ENCODE results near the gene TTC23. TPM values are rescaled to one million over a fixed set of nuclear protein-coding genes. Genes with fewer than 3 reads are reported as not detected.

The TTC23 gene
- total RNA-seq, 4 donors from 2014 or later = 19.9 to 45.3 (median 34.0) TPM

DNA sequence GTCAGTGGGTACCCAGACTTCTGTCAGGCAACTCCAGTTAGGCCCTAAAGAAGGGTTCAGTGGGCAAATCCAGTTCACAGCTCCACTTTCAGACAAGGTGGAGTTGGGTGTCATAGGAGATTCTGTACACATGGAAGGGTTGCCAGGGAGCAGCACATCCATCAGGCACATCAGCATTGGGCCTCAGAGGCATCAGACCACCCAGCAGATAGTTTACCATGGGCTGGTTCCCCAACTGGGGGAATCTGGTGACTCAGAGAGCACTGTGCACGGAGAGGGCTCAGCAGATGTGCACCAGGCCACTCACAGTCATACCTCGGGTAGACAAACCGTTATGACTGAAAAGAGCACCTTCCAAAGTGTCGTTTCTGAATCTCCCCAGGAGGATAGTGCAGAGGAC is 117.3 kb downstream of the TTC23 start:
- no peak for DNase-seq
- TF ChIP-seq, protein P1, sequence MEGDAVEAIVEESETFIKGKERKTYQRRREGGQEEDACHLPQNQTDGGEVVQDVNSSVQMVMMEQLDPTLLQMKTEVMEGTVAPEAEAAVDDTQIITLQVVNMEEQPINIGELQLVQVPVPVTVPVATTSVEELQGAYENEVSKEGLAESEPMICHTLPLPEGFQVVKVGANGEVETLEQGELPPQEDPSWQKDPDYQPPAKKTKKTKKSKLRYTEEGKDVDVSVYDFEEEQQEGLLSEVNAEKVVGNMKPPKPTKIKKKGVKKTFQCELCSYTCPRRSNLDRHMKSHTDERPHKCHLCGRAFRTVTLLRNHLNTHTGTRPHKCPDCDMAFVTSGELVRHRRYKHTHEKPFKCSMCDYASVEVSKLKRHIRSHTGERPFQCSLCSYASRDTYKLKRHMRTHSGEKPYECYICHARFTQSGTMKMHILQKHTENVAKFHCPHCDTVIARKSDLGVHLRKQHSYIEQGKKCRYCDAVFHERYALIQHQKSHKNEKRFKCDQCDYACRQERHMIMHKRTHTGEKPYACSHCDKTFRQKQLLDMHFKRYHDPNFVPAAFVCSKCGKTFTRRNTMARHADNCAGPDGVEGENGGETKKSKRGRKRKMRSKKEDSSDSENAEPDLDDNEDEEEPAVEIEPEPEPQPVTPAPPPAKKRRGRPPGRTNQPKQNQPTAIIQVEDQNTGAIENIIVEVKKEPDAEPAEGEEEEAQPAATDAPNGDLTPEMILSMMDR (IDR thresholded peaks at IDR 0.05) = no peak
- TF ChIP-seq POLR2A (IDR thresholded peaks at IDR 0.05) = no peak
- no peaks in the 10 kb centered on the region for H3K9me3 ChIP-seq
- H3K27ac ChIP-seq = no peak overlapping the region
- H3K4me3 ChIP-seq (replicated peaks in 1 of 3) = no peak overlapping the region
- H3K27me3 ChIP-seq = no peaks in the 10 kb centered on the region
- peaks cover 8 to 11% of the 10 kb centered on the region in 2 donors for H3K4me1 ChIP-seq
- intact Hi-C loops (cut with DNase I) = no loop called here
- whole genome bisulfite sequencing, 2 donors = 88 to 96% methylated on average over 4 of the region's 4 CpGs
- peaks cover 0 to 5% of the 10 kb centered on the region in 2 donors for H3K36me3 ChIP-seq

DNA sequence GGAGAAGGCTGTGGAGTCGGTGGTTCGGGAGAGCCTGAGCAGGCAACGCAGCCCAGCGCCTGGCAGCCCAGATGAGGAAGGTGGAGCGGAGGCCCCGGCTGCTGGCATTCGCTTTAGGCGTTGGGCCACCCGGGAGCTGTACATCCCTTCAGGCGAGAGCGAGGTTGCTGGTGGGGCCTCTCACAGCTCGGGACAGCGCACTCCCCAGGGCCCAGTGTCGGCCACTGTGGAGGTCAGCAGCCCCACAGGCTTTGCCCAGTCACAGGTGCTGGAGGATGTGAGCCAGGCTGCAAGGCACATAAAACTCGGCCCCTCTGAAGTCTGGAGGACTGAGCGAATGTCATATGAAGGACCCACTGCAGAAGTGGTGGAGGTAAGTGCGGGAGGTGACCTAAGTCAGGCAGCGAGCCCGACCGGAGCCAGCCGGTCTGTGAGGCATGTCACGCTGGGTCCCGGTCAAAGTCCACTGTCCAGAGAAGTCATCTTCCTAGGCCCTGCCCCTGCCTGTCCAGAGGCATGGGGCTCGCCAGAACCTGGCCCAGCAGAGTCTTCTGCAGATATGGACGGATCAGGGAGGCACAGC is 117.8 kb downstream of the TTC23 start:
- peaks cover 0 to 5% of the 10 kb centered on the region in 2 donors for H3K36me3 ChIP-seq

DNA sequence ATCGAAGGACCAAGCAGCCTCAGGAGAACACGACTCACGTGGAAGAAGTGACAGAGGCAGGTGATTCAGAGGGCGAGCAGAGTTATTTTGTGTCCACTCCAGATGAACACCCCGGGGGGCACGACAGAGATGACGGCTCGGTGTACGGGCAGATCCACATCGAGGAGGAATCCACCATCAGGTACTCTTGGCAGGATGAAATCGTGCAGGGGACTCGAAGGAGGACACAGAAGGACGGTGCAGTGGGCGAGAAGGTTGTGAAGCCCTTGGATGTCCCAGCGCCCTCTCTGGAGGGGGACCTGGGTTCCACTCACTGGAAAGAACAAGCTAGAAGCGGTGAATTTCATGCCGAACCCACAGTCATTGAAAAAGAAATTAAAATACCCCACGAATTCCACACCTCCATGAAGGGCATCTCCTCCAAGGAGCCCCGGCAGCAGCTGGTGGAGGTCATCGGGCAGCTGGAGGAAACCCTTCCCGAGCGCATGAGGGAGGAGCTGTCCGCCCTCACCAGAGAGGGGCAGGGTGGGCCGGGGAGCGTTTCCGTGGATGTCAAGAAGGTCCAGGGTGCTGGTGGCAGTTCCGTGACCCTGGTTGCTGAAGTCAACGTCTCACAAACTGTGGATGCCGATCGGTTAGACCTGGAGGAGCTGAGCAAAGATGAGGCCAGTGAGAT is 118.5 kb downstream of the TTC23 start:
- Histone ChIP-seq H3K4me3 (replicated peaks in 1 of 3) (no peak overlapping the region), H3K27me3 (no peaks in the 10 kb centered on the region), H3K4me1 (peaks cover 8 to 15% of the 10 kb centered on the region in 2 donors), H3K27ac (no peak overlapping the region), H3K36me3 (peaks cover 0 to 5% of the 10 kb centered on the region in 2 donors), H3K9me3 (no peaks in the 10 kb centered on the region)
- DNase-seq = no peak
- intact Hi-C loops (cut with DNase I) = no loop called here
- WGBS, 2 donors = 90 to 92% methylated on average over 30 of the region's 30 CpGs
- TF ChIP-seq, protein P1 (IDR thresholded peaks at IDR 0.05) = no peak
- no peak for TF ChIP-seq POLR2A (IDR thresholded peaks at IDR 0.05)

More for the DNA sequence above, 117.8 kb downstream of the TTC23 start:
- DNase-seq = no peak
- no peak for TF ChIP-seq POLR2A (IDR thresholded peaks at IDR 0.05)
- TF ChIP-seq, protein P1 (IDR thresholded peaks at IDR 0.05) = no peak
- Histone ChIP-seq H3K4me1 (peaks cover 8 to 11% of the 10 kb centered on the region in 2 donors), H3K4me3 (replicated peaks in 1 of 3) (no peak overlapping the region), H3K27me3 (no peaks in the 10 kb centered on the region), H3K9me3 (no peaks in the 10 kb centered on the region), H3K27ac (no peak overlapping the region)
- WGBS, 2 donors = 92 to 96% methylated on average over 13 to 17 of the region's 25 CpGs
- intact Hi-C loops (cut with DNase I) = no loop called here

DNA sequence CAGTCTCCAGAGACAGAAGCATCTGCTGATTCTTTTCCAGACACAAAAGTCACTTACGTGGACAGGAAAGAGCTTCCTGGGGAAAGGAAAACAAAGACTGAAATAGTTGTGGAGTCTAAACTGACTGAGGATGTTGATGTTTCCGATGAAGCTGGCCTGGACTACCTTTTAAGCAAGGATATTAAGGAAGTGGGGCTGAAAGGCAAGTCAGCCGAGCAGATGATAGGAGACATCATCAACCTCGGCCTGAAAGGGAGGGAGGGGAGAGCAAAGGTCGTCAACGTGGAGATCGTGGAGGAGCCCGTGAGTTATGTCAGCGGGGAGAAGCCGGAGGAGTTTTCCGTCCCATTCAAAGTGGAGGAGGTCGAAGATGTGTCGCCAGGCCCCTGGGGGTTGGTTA is 119.1 kb downstream of the TTC23 start:
- Histone ChIP-seq H3K4me1 (peaks cover 6 to 15% of the 10 kb centered on the region in 2 donors), H3K27me3 (no peaks in the 10 kb centered on the region), H3K4me3 (replicated peaks in 1 of 3) (no peak overlapping the region), H3K9me3 (no peaks in the 10 kb centered on the region), H3K36me3 (peaks cover 0 to 5% of the 10 kb centered on the region in 2 donors), H3K27ac (peak overlapping the region in 1 of 3 donors; percentile 10)
- WGBS, 2 donors = 73 to 82% methylated on average over 13 of the region's 13 CpGs
- intact Hi-C loops (cut with DNase I) = no loop called here
- TF ChIP-seq POLR2A (IDR thresholded peaks at IDR 0.05) = no peak
- DNase-seq = no peak

DNA sequence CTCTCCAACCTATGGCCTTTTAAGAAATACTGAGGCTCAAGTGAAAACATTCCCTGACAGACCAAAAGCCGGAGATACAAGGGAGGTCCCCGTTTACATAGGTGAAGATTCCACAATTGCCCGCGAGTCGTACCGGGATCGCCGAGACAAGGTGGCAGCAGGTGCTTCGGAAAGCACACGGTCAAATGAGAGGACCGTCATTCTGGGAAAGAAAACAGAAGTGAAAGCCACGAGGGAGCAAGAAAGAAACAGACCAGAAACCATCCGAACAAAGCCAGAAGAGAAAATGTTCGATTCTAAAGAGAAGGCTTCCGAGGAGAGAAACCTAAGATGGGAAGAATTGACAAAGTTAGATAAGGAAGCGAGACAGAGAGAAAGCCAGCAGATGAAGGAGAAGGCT is 119.7 kb downstream of the TTC23 start:
- no peak for TF ChIP-seq POLR2A (IDR thresholded peaks at IDR 0.05)
- TF ChIP-seq, protein P1 (IDR thresholded peaks at IDR 0.05) = no peak
- H3K27ac ChIP-seq = peak overlapping the region in 1 of 3 donors; percentile 10
- no peak for DNase-seq
- intact Hi-C loops (cut with DNase I) = no loop called here
- H3K27me3 ChIP-seq = no peaks in the 10 kb centered on the region
- H3K9me3 ChIP-seq = no peaks in the 10 kb centered on the region
- H3K4me3 ChIP-seq (replicated peaks in 1 of 3) = no peak overlapping the region
- H3K4me1 ChIP-seq = peaks cover 1 to 17% of the 10 kb centered on the region in 2 donors
- WGBS, 2 donors = 82 to 83% methylated on average over 16 of the region's 16 CpGs
- peaks cover 0 to 5% of the 10 kb centered on the region in 2 donors for H3K36me3 ChIP-seq

All from thyroid gland (tissue), 4 donors.